Cardiac muscle cell (in vitro differentiated cells and primary cell): Measurements from ENCODE around the gene KCNIP4. TPM values are rescaled to one million over a fixed set of nuclear protein-coding genes. Genes with fewer than 3 reads are reported as not detected.
A peak's percentile ranks its signal among the peaks of the same experiment; 100 is the strongest.

Source experiments
- DNase-seq, 2 donors: peaks; one replicate each; pipeline versions ENCODE4 v3.0.0 to v3.0.0-alpha.2; 2010 to 2017; ENCODE audit warnings: low read depth in 1 of 2, low spot score in 1 of 2
- H3K27ac ChIP-seq: fragments of 200-600 bp; sonication (generic); 2 replicates; pipeline ENCODE4 v1.5.1; 2016
- H3K27me3 ChIP-seq: fragments of 200-600 bp; sonication (generic); 2 replicates; pipeline ENCODE4 v1.6.0; 2016; ENCODE audit warnings: control low read depth
- H3K36me3 ChIP-seq: fragments of 200-600 bp; sonication (generic); 2 replicates; pipeline ENCODE4 v1.5.1; 2016; ENCODE audit warnings: control low read depth
- H3K4me1 ChIP-seq: fragments of 200-600 bp; sonication (generic); 2 replicates; pipeline ENCODE4 v1.8.1; 2017; ENCODE audit warnings: low read depth, mild to moderate bottlenecking, mixed run types
- H3K4me3 ChIP-seq: fragments of 200-600 bp; sonication (generic); 2 replicates; pipeline ENCODE4 v1.5.1; 2016; ENCODE audit warnings: mild to moderate bottlenecking
- H3K9me3 ChIP-seq: fragments of 200-600 bp; sonication (generic); 2 replicates; pipeline ENCODE4 v1.5.1; 2017; ENCODE audit warnings: low read depth, mild to moderate bottlenecking, control low read depth
- polyA plus RNA-seq: library from polyadenylated mRNA; unstranded; fragments of >200 nt; fragmentation: Nextera tagmentation; extraction: Ambion mirVana; gene quantifications from 2 replicates; pipeline ENCODE4 v1.2.1, GENCODE V29; 2016
- total RNA-seq: library from RNA; depleted of rRNA; stranded (reverse); fragments of >200 nt; gene quantifications from 2 replicates; pipeline ENCODE4 v1.2.3, GENCODE V29; 2016
- TF ChIP-seq, protein P1 (sequence below): IDR thresholded peaks from 2 replicates; pipeline ENCODE4 v1.5.1; 2012; ENCODE audit warnings: low read depth, mild to moderate bottlenecking, low read length

The KCNIP4 gene
- total and polyA plus RNA-seq, 2 experiments from 2014 or later = 14.5 to 15.9 TPM

DNA sequence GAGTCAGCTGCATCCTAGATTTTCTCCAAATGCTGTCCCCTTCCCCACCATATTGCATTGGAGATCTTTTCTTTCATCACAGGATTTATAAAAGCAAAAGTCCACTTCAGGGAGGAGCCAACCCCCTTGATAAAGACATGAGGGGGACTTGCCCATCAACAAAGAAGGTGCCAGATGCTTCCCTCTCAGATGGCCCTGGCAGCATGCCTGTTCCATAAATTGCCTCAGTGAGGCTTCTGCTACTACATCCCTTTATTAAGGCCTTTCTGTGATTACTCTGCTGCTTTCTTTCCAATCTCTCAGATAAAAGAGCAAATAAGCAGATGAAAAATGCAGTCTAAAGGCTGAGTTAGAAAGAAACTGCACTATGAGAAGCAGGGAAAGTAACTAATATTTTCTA lies 736.7 kb downstream of the KCNIP4 start:
- no peak overlapping the region for H3K4me3 ChIP-seq
- H3K9me3 ChIP-seq = no peaks in the 10 kb centered on the region
- TF ChIP-seq, protein P1, sequence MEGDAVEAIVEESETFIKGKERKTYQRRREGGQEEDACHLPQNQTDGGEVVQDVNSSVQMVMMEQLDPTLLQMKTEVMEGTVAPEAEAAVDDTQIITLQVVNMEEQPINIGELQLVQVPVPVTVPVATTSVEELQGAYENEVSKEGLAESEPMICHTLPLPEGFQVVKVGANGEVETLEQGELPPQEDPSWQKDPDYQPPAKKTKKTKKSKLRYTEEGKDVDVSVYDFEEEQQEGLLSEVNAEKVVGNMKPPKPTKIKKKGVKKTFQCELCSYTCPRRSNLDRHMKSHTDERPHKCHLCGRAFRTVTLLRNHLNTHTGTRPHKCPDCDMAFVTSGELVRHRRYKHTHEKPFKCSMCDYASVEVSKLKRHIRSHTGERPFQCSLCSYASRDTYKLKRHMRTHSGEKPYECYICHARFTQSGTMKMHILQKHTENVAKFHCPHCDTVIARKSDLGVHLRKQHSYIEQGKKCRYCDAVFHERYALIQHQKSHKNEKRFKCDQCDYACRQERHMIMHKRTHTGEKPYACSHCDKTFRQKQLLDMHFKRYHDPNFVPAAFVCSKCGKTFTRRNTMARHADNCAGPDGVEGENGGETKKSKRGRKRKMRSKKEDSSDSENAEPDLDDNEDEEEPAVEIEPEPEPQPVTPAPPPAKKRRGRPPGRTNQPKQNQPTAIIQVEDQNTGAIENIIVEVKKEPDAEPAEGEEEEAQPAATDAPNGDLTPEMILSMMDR = no peak
- H3K4me1 ChIP-seq = no peaks in the 10 kb centered on the region
- H3K27me3 ChIP-seq = no peaks in the 10 kb centered on the region
- no peak overlapping the region for H3K27ac ChIP-seq
- H3K36me3 ChIP-seq = no peaks in the 10 kb centered on the region
- no peak for DNase-seq

DNA sequence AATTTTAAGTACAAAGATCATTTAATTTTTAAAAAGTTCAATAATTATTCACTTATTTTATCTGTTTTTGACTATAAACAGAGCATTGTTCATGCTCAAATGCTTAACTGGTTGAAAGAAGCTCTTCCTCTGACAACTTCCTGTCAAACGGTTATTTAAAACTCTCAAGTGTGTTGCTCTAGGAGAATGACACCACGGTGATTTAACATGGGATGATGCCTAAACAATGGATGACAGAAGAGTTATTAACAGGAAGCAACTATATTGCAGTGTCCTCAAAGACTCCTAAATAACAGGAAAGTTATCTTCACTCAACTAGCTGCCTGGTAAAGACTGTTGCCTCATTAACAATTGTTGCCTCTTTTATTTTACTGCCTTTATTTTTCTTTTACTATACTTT lies 738.7 kb downstream of the KCNIP4 start:
- TF ChIP-seq, protein P1 = no peak

DNA sequence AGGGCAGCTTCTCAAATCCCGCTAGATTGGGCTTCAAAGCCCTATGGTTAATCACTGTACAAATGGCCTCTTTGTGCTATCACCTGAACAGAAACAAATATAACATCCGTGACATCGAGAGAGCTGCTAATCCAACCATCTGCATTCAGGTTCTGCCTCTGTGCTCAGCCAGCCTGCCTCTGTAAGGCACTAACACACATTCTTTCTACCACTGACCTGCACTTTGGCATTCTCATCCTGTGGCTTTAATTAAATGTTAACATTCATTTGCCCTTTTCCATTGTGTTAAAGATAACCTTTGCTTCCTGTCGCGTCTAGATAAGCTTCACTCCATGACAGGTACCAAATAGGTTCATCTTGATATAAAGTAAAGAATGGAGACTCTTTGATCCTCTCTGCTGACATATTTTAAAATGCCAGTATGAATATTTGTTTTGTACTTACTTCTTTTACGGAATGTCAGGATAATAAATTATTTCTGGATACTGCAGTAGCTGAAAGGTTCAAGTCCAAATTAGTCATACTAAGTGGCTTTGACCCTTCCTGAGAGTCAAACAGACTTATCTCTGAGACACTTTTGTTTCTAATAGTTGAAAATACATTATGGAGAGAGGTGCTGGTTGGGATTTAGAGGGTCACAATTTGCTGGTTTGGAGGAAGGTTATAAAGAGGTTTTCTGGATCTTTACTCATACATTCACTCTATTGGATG lies 742.6 kb downstream of the KCNIP4 start:
- Histone ChIP-seq H3K36me3 (no peaks in the 10 kb centered on the region), H3K27me3 (no peaks in the 10 kb centered on the region), H3K4me3 (no peak overlapping the region), H3K9me3 (no peaks in the 10 kb centered on the region), H3K4me1 (peaks cover 6% of the 10 kb centered on the region), H3K27ac (peak overlapping the region; percentile 15)
- DNase-seq = peak in 1 of 2 donors; percentile 61
- TF ChIP-seq, protein P1 = no peak

More for the DNA sequence above, 738.7 kb downstream of the KCNIP4 start:
- no peak overlapping the region for H3K27ac ChIP-seq
- H3K27me3 ChIP-seq = no peaks in the 10 kb centered on the region
- H3K4me3 ChIP-seq = no peak overlapping the region
- H3K36me3 ChIP-seq = no peaks in the 10 kb centered on the region
- peaks cover 6% of the 10 kb centered on the region for H3K4me1 ChIP-seq
- DNase-seq = no peak
- H3K9me3 ChIP-seq = no peaks in the 10 kb centered on the region

- H3K9me3 ChIP-seq = no peaks in the 10 kb centered on the region
- peaks cover 6% of the 10 kb centered on the region for H3K4me1 ChIP-seq
- H3K27ac ChIP-seq = no peak overlapping the region
- no peaks in the 10 kb centered on the region for H3K27me3 ChIP-seq
- DNase-seq = no peak
- no peaks in the 10 kb centered on the region for H3K36me3 ChIP-seq
- TF ChIP-seq, protein P1 = no peak
- H3K4me3 ChIP-seq = no peak overlapping the region
These were observed 745.2 kb downstream of the KCNIP4 start for GRCh38 chr4:21203416-21203815.

GRCh38 chr4:21202959-21203358 lies 745.6 kb downstream of the KCNIP4 start:
- Histone ChIP-seq H3K27me3 (no peaks in the 10 kb centered on the region), H3K27ac (no peak overlapping the region), H3K36me3 (no peaks in the 10 kb centered on the region), H3K4me1 (peaks cover 6% of the 10 kb centered on the region), H3K9me3 (no peaks in the 10 kb centered on the region), H3K4me3 (no peak overlapping the region)
- DNase-seq = no peak
- TF ChIP-seq, protein P1 = no peak
